GM12892 (cell line): ENCODE measurements around the gene SLC16A2.

ENCODE experiments used
- DNase-seq: peaks from one replicate; pipeline ENCODE4 v3.0.0; 2011; ENCODE audit not compliant: insufficient read length
- FAIRE-seq: peaks from 2 replicates; lab custom pipeline; 2011; peaks lifted over from hg19 to GRCh38; lab: Jason Lieb, UNC
- POLR2A ChIP-seq: IDR thresholded peaks from 2 replicates; pipeline ENCODE4 v1.6.1; 2011; ENCODE audit warnings: low read depth, low read length, control low read depth
- POLR2AphosphoS5 ChIP-seq: IDR thresholded peaks from 2 replicates; pipeline ENCODE4 v1.6.1; 2011; ENCODE audit warnings: low read depth, low read length, control low read depth
- TAF1 ChIP-seq: IDR thresholded peaks from 2 replicates; pipeline ENCODE4 v1.6.1; 2011; ENCODE audit warnings: low read depth, mild to moderate bottlenecking, control low read depth, low read length, borderline replicate concordance

Gene SLC16A2

DNA sequence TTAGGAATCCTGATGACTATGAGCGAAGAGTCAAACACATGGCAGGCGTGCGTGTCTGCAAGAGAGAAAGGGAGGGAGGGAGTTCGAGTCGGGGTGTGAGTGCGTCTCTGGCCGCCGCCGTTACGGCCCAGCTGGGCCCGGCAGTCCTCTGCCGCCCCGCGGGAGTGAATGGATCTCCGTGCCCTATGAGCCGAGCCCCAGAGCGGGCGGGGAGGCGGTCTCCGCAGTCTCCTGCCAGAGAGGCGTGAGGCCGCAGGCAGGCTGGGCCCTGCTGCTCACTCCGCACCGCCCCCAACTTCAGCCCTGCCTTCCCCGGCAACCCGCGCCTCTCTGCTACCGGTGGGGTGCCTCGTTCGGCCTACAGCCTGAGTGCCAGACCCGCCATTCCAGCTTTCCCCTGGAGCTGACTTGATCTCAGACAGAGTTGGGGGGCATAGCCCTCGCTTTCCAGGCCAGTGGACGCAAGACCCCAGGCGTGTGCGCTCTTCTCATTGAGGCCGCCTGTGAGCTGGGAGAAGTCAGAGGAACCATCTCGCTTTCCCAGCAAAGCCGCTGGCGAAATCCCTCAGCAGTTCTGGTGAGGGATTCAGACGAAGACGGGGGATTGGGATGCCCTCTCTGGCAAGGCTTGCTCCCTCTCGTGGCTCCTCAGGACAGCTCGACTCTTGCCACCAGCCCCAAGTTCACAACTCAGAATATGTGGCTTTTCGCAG, 1.4 kb downstream of the SLC16A2 start:
- DNase-seq (no peak), FAIRE-seq (no peak)
- no peak for TF ChIP-seq TAF1
- no peak for TF ChIP-seq POLR2A
- TF ChIP-seq POLR2AphosphoS5, result no peak

DNA sequence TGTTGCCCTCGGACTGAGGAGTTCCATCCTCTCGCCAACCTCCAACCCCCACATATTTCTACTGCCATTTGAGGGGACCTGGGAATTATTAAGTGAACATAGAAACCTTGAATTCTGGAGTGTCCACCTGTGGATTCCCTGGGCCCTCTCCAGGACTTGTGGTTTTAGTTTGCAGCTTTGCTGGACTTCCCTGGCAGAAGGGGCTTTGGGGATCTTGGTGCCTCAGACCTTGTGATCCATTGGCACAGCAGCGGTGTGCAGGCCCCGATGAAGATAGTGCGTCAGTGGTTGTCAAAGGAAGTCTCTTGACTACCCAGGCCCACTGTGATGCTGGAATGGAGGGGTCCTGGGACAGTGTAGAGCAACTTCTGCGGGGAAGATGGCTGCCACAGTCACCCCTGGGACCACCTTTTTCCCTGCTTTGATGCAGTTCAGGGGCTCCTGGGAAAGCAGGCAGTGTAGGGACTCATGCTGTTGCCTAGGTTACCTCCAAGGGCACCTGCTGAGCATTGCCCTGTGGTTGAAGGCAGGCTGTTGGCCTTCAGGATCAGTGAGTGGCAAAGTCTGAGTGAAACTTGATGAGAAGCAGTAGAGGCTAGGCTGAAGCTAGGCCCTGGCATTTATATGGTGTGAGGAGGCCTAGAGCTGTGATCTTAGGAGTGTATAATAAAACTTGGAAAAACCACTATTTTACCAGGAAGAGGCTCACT, 2.2 kb downstream of the SLC16A2 start:
- FAIRE-seq (no peak), DNase-seq (no peak)
- TF ChIP-seq POLR2AphosphoS5 (no peak), TAF1 (no peak), POLR2A (no peak)

DNA sequence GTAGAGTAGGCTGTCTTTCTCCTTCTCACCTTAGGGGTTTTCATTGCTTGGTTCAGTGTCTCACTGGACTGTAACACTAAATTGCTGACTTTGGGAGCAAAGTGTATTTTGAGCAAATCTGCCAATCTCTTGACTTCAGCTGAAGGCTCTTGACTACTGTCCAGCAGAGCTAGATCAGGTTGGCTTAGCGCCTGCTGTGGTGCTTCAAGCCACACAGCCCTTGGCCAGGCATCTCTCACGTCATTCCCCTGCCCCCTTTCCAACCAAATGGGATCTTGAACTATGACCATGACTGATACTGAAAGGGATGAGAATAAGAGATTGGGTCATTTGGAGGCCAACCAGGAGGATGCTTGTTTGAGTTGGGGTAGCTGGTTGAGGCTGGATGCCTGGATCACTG, 4.8 kb downstream of the SLC16A2 start:
- FAIRE-seq, result no peak
- DNase-seq, result no peak
- no peak for TF ChIP-seq TAF1
- no peak for TF ChIP-seq POLR2A
- TF ChIP-seq POLR2AphosphoS5, result no peak

DNA sequence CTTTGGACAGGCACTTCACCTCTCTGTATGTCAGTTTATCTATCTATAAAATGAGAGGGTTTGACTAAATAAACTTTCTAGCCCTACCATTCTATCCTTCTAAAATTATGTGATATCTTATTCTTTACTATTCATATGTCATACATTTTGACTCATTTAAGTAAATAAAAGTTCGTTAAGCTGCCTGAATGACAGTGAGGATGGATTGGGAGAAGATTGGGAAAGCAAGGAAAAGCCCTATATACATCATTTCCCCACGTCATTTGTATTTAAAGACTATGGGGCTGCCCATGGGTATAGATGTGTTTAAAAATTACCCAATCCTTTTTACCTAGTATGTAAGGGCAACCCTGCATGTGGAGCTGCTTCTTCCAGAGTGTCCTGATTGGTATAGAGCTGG, 5.3 kb downstream of the SLC16A2 start:
- no peak for DNase-seq
- TF ChIP-seq POLR2A (no peak), TAF1 (no peak), POLR2AphosphoS5 (no peak)
- no peak for FAIRE-seq

GRCh38 chrX:74431797-74432196, 10.5 kb downstream of the SLC16A2 start:
- FAIRE-seq, result no peak
- no peak for TF ChIP-seq TAF1
- no peak for TF ChIP-seq POLR2A
- TF ChIP-seq POLR2AphosphoS5, result no peak

GRCh38 chrX:74434336-74434735, 13.0 kb downstream of the SLC16A2 start:
- TF ChIP-seq TAF1 (no peak), POLR2AphosphoS5 (no peak)
- DNase-seq, result no peak
- no peak for FAIRE-seq

More at GRCh38 chrX:74431797-74432196, 10.5 kb downstream of the SLC16A2 start:
- no peak for DNase-seq

- DNase-seq (no peak), FAIRE-seq (no peak)
- TF ChIP-seq POLR2AphosphoS5, result no peak
- no peak for TF ChIP-seq POLR2A
- no peak for TF ChIP-seq TAF1
Observed at GRCh38 chrX:74437530-74437929, 16.2 kb downstream of the SLC16A2 start.

GRCh38 chrX:74438764-74439163, 17.5 kb downstream of the SLC16A2 start:
- no peak for FAIRE-seq
- no peak for DNase-seq
- TF ChIP-seq POLR2AphosphoS5, result no peak
- TF ChIP-seq POLR2A, result no peak
- no peak for TF ChIP-seq TAF1

- TF ChIP-seq TAF1 (no peak), POLR2AphosphoS5 (no peak), POLR2A (no peak)
- FAIRE-seq (no peak), DNase-seq (no peak)
Observed at GRCh38 chrX:74445099-74445498, 23.8 kb downstream of the SLC16A2 start.

DNA sequence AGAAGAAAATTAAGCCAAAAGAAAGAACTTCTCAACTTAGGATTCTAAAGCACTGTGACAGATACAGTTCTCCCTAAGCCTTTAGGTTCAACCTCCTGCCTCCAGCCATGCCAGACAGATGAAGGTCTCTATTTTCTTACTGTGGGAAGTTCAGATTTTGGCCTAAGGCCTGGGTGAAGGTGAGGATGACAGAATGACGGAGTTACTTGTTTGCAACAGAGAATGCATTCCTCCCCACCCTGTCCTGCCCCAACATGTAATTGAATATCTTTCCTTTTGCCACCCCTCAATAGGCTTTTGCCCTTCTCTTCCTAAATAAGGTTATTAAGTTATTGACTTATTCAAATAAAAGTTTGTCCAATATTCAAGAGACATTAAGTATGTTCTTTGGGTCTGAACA, 25.6 kb downstream of the SLC16A2 start:
- no peak for DNase-seq
- TF ChIP-seq POLR2A, result no peak
- TF ChIP-seq POLR2AphosphoS5, result no peak
- no peak for TF ChIP-seq TAF1
- no peak for FAIRE-seq

DNA sequence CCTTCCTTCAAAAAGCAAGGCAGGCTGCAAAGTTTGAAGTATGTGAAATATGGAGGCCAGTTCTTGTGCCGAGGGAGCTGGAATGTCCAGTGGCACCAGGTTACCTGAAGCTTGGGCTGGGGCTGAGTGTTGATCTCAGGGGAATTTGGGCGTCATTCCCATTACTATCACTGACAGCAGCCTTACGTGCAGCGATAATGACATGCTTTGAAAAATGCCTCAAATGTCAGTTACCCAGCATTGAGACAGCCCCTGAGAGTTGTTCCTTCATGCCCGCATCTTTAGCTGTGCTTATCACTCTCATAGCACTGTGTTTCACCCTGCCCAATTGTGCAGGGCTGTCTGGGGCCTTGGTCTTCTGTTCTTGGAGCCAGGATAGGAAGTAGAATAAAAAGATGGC, 27.4 kb downstream of the SLC16A2 start:
- FAIRE-seq (no peak), DNase-seq (no peak)
- TF ChIP-seq TAF1 (no peak), POLR2A (no peak)

- DNase-seq, result no peak
- TF ChIP-seq POLR2AphosphoS5, result no peak
- no peak for TF ChIP-seq POLR2A
- TF ChIP-seq TAF1, result no peak
- no peak for FAIRE-seq
Observed at GRCh38 chrX:74449322-74449936, 28.1 kb downstream of the SLC16A2 start.

DNA sequence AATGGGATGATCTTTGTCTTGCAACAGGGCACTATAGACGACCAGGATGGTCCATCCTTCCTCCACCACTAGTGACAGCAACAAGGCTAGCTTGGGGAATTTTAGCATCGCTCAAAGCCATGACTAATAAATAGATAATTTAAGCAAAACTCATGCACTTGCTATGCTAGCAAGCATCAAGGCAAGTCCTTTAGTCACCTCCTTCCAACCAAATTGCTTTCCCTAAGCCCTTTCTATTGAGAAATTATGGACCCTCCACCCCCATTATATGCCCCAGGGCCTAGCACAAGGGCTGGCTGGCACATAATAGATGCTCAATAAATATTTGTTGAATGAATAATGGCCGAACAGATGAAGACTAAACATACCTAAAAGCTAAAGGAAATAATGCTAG, 28.6 kb downstream of the SLC16A2 start:
- DNase-seq, result no peak
- no peak for FAIRE-seq
- TF ChIP-seq TAF1 (no peak), POLR2A (no peak)
